Activated T-cell treated with anti-CD3 and anti-CD28 coated beads, Interleukin-2, amount 50 U/mL, for 72 hours (primary cell): ENCODE results near the gene SETBP1. TPM values are rescaled to one million over a fixed set of nuclear protein-coding genes. Genes with fewer than 3 reads are reported as not detected.
A peak's percentile ranks its signal among the peaks of the same experiment; 100 is the strongest.
"Not testable (repeated sequence)": the region's sequence is repeated elsewhere in the genome, so short reads cannot be mapped to it uniquely, and the experiment has no call there.

Source experiments
- ATAC-seq, 2 donors: fragments of 150-1000 bp; cut with Tn5 transposase; replicated peaks in 1 of 2; 2 replicates each; pipeline ENCODE4 v1.10.0; 2021; ENCODE audit warnings: moderate library complexity in 2 of 2, mild to moderate bottlenecking in 1 of 2
- DNase-seq, 2 donors: peaks; one replicate each; pipeline ENCODE4 v3.0.0; 2021 to 2022; ENCODE audit warnings: mixed read lengths in 1 of 2
- H3K27ac Mint-ChIP-seq: one replicate; pipeline ENCODE4 v1.8.0; 2022; ENCODE audit warnings: mild to moderate bottlenecking, moderate library complexity, mixed read lengths
- H3K27me3 Mint-ChIP-seq: one replicate; pipeline ENCODE4 v1.8.0; 2022; ENCODE audit warnings: low read depth, mixed read lengths
- H3K36me3 Mint-ChIP-seq, 2 donors: one replicate each; pipeline ENCODE4 v1.8.0; 2022; ENCODE audit warnings: mixed read lengths in 2 of 2, mild to moderate bottlenecking in 1 of 2; ENCODE audit not compliant: insufficient read depth in 2 of 2
- H3K4me1 Mint-ChIP-seq: one replicate; pipeline ENCODE4 v1.8.0; 2022; ENCODE audit warnings: low read depth, mixed read lengths
- H3K4me3 Mint-ChIP-seq, 2 donors: one replicate each; pipeline ENCODE4 v1.8.0; 2022; ENCODE audit warnings: mild to moderate bottlenecking in 2 of 2, mixed read lengths in 2 of 2, moderate library complexity in 2 of 2
- H3K9me3 Mint-ChIP-seq, 2 donors: one replicate each; pipeline ENCODE4 v1.8.0; 2022; ENCODE audit warnings: mixed read lengths in 2 of 2
- total RNA-seq, 2 donors: library from RNA; stranded (reverse); gene quantifications; one replicate each; pipeline ENCODE4 v1.2.3, GENCODE V29; 2022

SETBP1 gene
- total RNA-seq, 2 donors from 2014 or later: 3.8 to 13.8 TPM

DNA sequence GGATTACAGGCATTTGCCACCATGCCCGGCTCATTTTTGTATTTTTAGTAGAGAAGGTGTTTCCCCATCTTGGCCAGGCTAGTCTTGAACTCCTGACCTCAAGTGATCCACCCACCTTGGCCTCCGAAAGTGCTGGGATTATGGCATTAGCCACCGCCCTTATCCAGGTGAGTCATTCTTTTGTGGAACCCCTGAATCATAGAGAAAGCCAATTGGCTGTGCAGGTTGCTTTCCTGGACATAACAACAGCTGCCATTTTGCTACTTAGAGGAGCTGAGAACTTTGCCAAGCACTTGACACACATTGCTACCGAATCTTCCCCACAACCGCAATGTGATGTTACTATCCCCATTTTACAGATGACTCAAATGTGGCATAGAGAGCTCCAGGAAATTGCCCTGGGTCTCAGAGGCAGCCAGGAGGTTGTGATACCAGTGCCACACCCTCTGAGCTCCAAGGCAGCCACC is 36.0 kb downstream of the SETBP1 start:
- peak; percentile 80 to 89 for ATAC-seq
- Mint-ChIP-seq H3K27me3 (peaks cover 27% of the 10 kb centered on the region), H3K36me3 (peaks cover 2% of the 10 kb centered on the region in 2 donors), H3K9me3 (peaks cover 0 to 2% of the 10 kb centered on the region in 2 donors), H3K4me3 (peak overlapping the region in 1 of 2 donors; percentile 28), H3K4me1 (peaks cover 32% of the 10 kb centered on the region), H3K27ac (peak overlapping the region; percentile 44)
- peak; percentile 25 to 47 for DNase-seq

DNA sequence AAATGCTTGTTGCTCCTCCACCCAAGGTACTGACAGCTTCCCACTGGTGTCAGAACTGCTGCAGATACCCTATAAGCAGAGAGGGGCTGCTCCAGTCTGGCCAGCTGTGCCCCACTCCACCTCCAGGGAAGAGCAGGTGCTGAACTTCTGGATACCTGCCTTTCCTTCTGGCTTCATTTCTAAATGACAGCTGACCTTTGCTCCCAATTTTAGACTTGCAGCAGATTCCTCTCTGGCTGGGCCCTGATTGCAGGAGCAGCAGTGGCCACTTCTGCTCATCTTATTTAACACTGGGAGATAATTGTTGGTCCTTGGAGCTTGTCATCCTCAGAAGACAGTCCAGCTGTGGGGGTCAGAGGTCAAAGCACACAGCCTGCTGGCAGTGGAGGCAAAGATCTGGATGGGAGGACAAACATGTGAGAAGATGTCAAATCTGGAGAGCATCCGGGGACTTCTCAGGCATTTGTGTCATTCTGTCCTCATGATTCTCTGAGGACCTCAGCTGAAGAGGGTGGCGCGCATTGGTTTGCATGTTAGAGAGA is 38.9 kb downstream of the SETBP1 start:
- Mint-ChIP-seq H3K4me3 (no peak overlapping the region), H3K27ac (no peak overlapping the region), H3K27me3 (peaks cover 22% of the 10 kb centered on the region), H3K36me3 (no peaks in the 10 kb centered on the region), H3K4me1 (peaks cover 42% of the 10 kb centered on the region), H3K9me3 (no peaks in the 10 kb centered on the region)
- DNase-seq (no peak), ATAC-seq (no peak)

- not testable (repeated sequence) for H3K36me3 Mint-ChIP-seq, H3K9me3 Mint-ChIP-seq, DNase-seq, ATAC-seq, H3K27ac Mint-ChIP-seq, H3K4me3 Mint-ChIP-seq
- peaks cover 19% of the 10 kb centered on the region for H3K27me3 Mint-ChIP-seq
- peaks cover 57% of the 10 kb centered on the region for H3K4me1 Mint-ChIP-seq
These were observed 41.1 kb downstream of the SETBP1 start for GRCh38 chr18:44721748-44722147.

GRCh38 chr18:44723411-44723810 is 42.7 kb downstream of the SETBP1 start:
- peak overlapping the region in 1 of 2 donors; percentile 2 for H3K4me3 Mint-ChIP-seq
- no peak for ATAC-seq
- no peak overlapping the region for H3K27ac Mint-ChIP-seq
- H3K9me3 Mint-ChIP-seq: no peaks in the 10 kb centered on the region
- H3K4me1 Mint-ChIP-seq: peaks cover 62% of the 10 kb centered on the region
- peak; percentile 25 to 37 for DNase-seq
- H3K36me3 Mint-ChIP-seq: peaks cover 0 to under 1% of the 10 kb centered on the region in 2 donors
- H3K27me3 Mint-ChIP-seq: peaks cover 19% of the 10 kb centered on the region

DNA sequence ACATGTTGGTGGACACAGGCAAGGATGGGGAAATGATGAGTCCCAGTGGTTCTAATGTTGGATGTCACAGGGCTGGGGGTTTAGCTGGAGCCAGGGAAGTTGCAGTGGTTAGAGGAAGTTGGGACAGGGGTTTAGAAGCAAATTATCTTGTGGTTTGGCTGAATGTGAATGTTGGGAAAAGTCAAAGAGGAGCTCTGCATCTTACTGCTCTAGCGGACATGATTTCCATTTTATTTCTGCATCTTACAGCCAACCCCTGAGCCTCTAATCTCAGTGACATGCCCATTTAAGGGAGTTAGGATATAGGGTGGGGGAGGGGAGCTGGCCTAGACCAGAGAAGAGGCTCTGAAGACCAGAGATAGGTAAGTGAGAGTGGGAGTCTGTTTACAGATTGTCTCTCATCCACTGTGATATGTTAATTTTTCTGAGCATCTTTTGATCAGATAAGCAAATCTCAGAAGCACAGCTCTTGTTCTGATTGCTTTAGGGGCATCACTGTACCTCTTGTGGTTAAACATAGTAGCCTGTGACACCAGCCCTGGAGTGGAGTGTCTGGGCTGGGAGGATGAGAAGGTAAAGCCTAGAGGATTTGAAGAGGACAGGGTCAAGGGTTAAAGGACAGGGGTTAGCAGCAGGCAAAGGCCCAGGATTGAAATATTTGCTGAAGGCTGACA is 43.6 kb downstream of the SETBP1 start:
- DNase-seq: peak; percentile 23 to 31

GRCh38 chr18:44725300-44726058 is 44.8 kb downstream of the SETBP1 start:
- peak overlapping the region; percentile 71 to 77 for H3K4me3 Mint-ChIP-seq
- H3K27ac Mint-ChIP-seq: peak overlapping the region; percentile 92
- ATAC-seq (peak; percentile 76 to 78), DNase-seq (peak; percentile 75 to 83)
- peaks cover 0 to 1% of the 10 kb centered on the region in 2 donors for H3K9me3 Mint-ChIP-seq
- H3K36me3 Mint-ChIP-seq: peaks cover under 1 to 3% of the 10 kb centered on the region in 2 donors
- H3K27me3 Mint-ChIP-seq: peaks cover 2% of the 10 kb centered on the region
- peaks cover 83% of the 10 kb centered on the region for H3K4me1 Mint-ChIP-seq

More for the DNA sequence above, 43.6 kb downstream of the SETBP1 start:
- ATAC-seq: peak; percentile 54 to 61
- H3K4me1 Mint-ChIP-seq: peaks cover 70% of the 10 kb centered on the region
- peaks cover 12% of the 10 kb centered on the region for H3K27me3 Mint-ChIP-seq
- H3K27ac Mint-ChIP-seq: peak overlapping the region; percentile 92
- H3K4me3 Mint-ChIP-seq: peak overlapping the region; percentile 71 to 77
- H3K9me3 Mint-ChIP-seq: no peaks in the 10 kb centered on the region
- H3K36me3 Mint-ChIP-seq: peaks cover 0 to 2% of the 10 kb centered on the region in 2 donors

- DNase-seq (no peak), ATAC-seq (no peak)
- Mint-ChIP-seq H3K9me3 (peaks cover 0 to 2% of the 10 kb centered on the region in 2 donors), H3K4me3 (peak overlapping the region; percentile 71 to 77), H3K27me3 (no peaks in the 10 kb centered on the region), H3K27ac (peak overlapping the region; percentile 92), H3K36me3 (peaks cover 1 to 4% of the 10 kb centered on the region in 2 donors), H3K4me1 (peaks cover 88% of the 10 kb centered on the region)
These were observed 45.4 kb downstream of the SETBP1 start for GRCh38 chr18:44726059-44726421.

- H3K9me3 Mint-ChIP-seq: peaks cover 0 to 2% of the 10 kb centered on the region in 2 donors
- ATAC-seq: no peak
- no peak for DNase-seq
- peaks cover 95% of the 10 kb centered on the region for H3K4me1 Mint-ChIP-seq
- no peak overlapping the region for H3K27ac Mint-ChIP-seq
- H3K4me3 Mint-ChIP-seq: no peak overlapping the region
- H3K36me3 Mint-ChIP-seq: peaks cover 1 to 6% of the 10 kb centered on the region in 2 donors
- no peaks in the 10 kb centered on the region for H3K27me3 Mint-ChIP-seq
These were observed 46.6 kb downstream of the SETBP1 start for GRCh38 chr18:44727291-44727690.

- peak; percentile 76 to 78 for ATAC-seq
- H3K4me3 Mint-ChIP-seq: peak overlapping the region; percentile 19 to 67
These were observed 49.0 kb downstream of the SETBP1 start for GRCh38 chr18:44729631-44730101.

GRCh38 chr18:44730803-44731529 is 50.3 kb downstream of the SETBP1 start:
- Mint-ChIP-seq H3K4me3 (peak overlapping the region in 1 of 2 donors; percentile 67), H3K27me3 (peaks cover 18% of the 10 kb centered on the region), H3K27ac (peak overlapping the region; percentile 29), H3K4me1 (peaks cover 80% of the 10 kb centered on the region), H3K36me3 (peaks cover 1 to 6% of the 10 kb centered on the region in 2 donors), H3K9me3 (peaks cover 0 to 2% of the 10 kb centered on the region in 2 donors)
- ATAC-seq (no peak), DNase-seq (no peak)

More at GRCh38 chr18:44729631-44730101, 49.0 kb downstream of the SETBP1 start:
- peaks cover 6% of the 10 kb centered on the region for H3K27me3 Mint-ChIP-seq
- peak; percentile 61 to 62 for DNase-seq
- H3K9me3 Mint-ChIP-seq: peaks cover 0 to 2% of the 10 kb centered on the region in 2 donors
- peaks cover 92% of the 10 kb centered on the region for H3K4me1 Mint-ChIP-seq
- peak overlapping the region; percentile 81 for H3K27ac Mint-ChIP-seq
- peaks cover 1 to 6% of the 10 kb centered on the region in 2 donors for H3K36me3 Mint-ChIP-seq

GRCh38 chr18:44731530-44732237 is 51.0 kb downstream of the SETBP1 start:
- DNase-seq (no peak), ATAC-seq (peak in 1 of 2 donors; percentile 8)
- Mint-ChIP-seq H3K9me3 (peaks cover 0 to 2% of the 10 kb centered on the region in 2 donors), H3K4me1 (peaks cover 73% of the 10 kb centered on the region), H3K27me3 (peaks cover 25% of the 10 kb centered on the region), H3K27ac (peak overlapping the region; percentile 83), H3K4me3 (peak overlapping the region in 1 of 2 donors; percentile 22), H3K36me3 (peaks cover 1 to 6% of the 10 kb centered on the region in 2 donors)

DNA sequence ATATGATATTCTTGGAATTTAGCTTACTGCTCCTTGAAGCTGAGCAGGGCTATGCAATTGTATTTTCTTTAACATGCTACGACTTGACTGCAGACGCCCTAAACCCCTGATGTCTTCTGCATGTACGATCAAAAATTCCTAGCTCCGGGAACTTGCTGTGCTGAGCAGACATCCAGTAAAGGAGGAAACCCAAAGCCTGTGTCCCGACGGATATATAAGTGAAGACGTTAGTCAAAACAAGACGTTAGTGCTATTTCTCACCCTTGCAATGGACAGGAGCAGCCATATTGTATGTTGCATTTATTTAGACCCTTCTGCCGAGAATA is 51.5 kb downstream of the SETBP1 start:
- DNase-seq (no peak), ATAC-seq (no peak)
- H3K27ac Mint-ChIP-seq: peak overlapping the region; percentile 83
- H3K4me3 Mint-ChIP-seq: peak overlapping the region in 1 of 2 donors; percentile 22
- H3K9me3 Mint-ChIP-seq: peaks cover 0 to 2% of the 10 kb centered on the region in 2 donors
- peaks cover 68% of the 10 kb centered on the region for H3K4me1 Mint-ChIP-seq
- peaks cover 1 to 6% of the 10 kb centered on the region in 2 donors for H3K36me3 Mint-ChIP-seq
- H3K27me3 Mint-ChIP-seq: peaks cover 29% of the 10 kb centered on the region
